H9 (cell line): ENCODE data around the gene PREX1. TPM values are rescaled to one million over a fixed set of nuclear protein-coding genes. Genes with fewer than 3 reads are reported as not detected.

Source experiments
- DNase-seq: peaks from one replicate; pipeline ENCODE4 v3.0.0-alpha.2; 2017
- H2AFZ ChIP-seq: one replicate; pipeline ENCODE4 v1.6.1; 2013; ENCODE audit warnings: mild to moderate bottlenecking, low read length, control low read depth, moderate library complexity
- H2AK5ac ChIP-seq: 2 replicates; pipeline ENCODE4 v1.6.1; 2013; ENCODE audit warnings: low read length, control low read depth, mixed read lengths; ENCODE audit not compliant: insufficient read length
- H2BK120ac ChIP-seq: one replicate; pipeline ENCODE4 v1.6.1; 2013; ENCODE audit warnings: low read depth, mild to moderate bottlenecking, low read length, control low read depth, inconsistent platforms; ENCODE audit not compliant: poor library complexity, severe bottlenecking
- H2BK12ac ChIP-seq: 2 replicates; pipeline ENCODE4 v1.6.1; 2013; ENCODE audit warnings: low read length, control low read depth, mixed read lengths, low read depth; ENCODE audit not compliant: insufficient read length
- H2BK15ac ChIP-seq: 2 replicates; pipeline ENCODE4 v1.6.1; 2013; ENCODE audit warnings: low read depth, low read length, control low read depth
- H2BK20ac ChIP-seq: one replicate; pipeline ENCODE4 v1.6.1; 2013; ENCODE audit warnings: low read depth, mild to moderate bottlenecking, low read length, control low read depth, inconsistent platforms; ENCODE audit not compliant: poor library complexity, severe bottlenecking
- H2BK5ac ChIP-seq: 2 replicates; pipeline ENCODE4 v1.6.1; 2013; ENCODE audit warnings: low read length, control low read depth, mixed read lengths; ENCODE audit not compliant: insufficient read length
- H3K14ac ChIP-seq: 2 replicates; pipeline ENCODE4 v1.6.1; 2013; ENCODE audit warnings: low read length, control low read depth; ENCODE audit not compliant: insufficient read depth
- H3K18ac ChIP-seq: 2 replicates; pipeline ENCODE4 v1.6.1; 2013; ENCODE audit warnings: low read depth, mild to moderate bottlenecking, mixed read lengths, low read length, control low read depth; ENCODE audit not compliant: insufficient read length
- H3K23ac ChIP-seq: 2 replicates; pipeline ENCODE4 v1.6.1; 2013; ENCODE audit warnings: low read length, control low read depth, mixed read lengths, low read depth; ENCODE audit not compliant: insufficient read length
- H3K23me2 ChIP-seq: 2 replicates; pipeline ENCODE4 v1.6.1; 2013; ENCODE audit warnings: low read depth, mild to moderate bottlenecking, mixed read lengths, low read length, control low read depth; ENCODE audit not compliant: insufficient read length, poor library complexity, severe bottlenecking
- H3K27ac ChIP-seq: 2 replicates; pipeline ENCODE4 v1.5.1; 2013; ENCODE audit warnings: low read length, control low read depth, mixed read lengths, low read depth; ENCODE audit not compliant: insufficient read length
- H3K27me3 ChIP-seq: 2 replicates; pipeline ENCODE4 v1.6.1; 2013; ENCODE audit warnings: low read length, control low read depth, inconsistent platforms; ENCODE audit not compliant: insufficient read depth
- H3K4ac ChIP-seq: 2 replicates; pipeline ENCODE4 v1.6.1; 2013; ENCODE audit warnings: low read depth, mild to moderate bottlenecking, control low read depth, inconsistent platforms, low read length, moderate library complexity
- H3K4me1 ChIP-seq: 2 replicates; pipeline ENCODE4 v1.6.1; 2013; ENCODE audit warnings: low read length, control low read depth, inconsistent platforms; ENCODE audit not compliant: insufficient read depth
- H3K4me2 ChIP-seq: 2 replicates; pipeline ENCODE4 v1.6.1; 2013; ENCODE audit warnings: low read length, control low read depth, mixed read lengths; ENCODE audit not compliant: insufficient read length, insufficient read depth
- H3K56ac ChIP-seq: 2 replicates; pipeline ENCODE4 v1.6.1; 2013; ENCODE audit warnings: low read depth, mild to moderate bottlenecking, mixed read lengths, low read length, control low read depth; ENCODE audit not compliant: insufficient read length
- H3K79me1 ChIP-seq: 2 replicates; pipeline ENCODE4 v1.6.1; 2013; ENCODE audit warnings: low read depth, mild to moderate bottlenecking, moderate library complexity, low read length, control low read depth, inconsistent platforms; ENCODE audit not compliant: insufficient read depth, poor library complexity, severe bottlenecking
- H3K79me2 ChIP-seq: 2 replicates; pipeline ENCODE4 v1.6.1; 2013; ENCODE audit warnings: low read length, control low read depth, inconsistent platforms; ENCODE audit not compliant: insufficient read depth
- H3K9ac ChIP-seq: 2 replicates; pipeline ENCODE4 v1.6.1; 2013; ENCODE audit warnings: low read length, control low read depth, mixed read lengths; ENCODE audit not compliant: insufficient read length; ENCODE audit errors: extremely low read depth
- H3K9me3 ChIP-seq: one replicate; pipeline ENCODE4 v1.6.1; 2013; ENCODE audit warnings: low read depth, low read length, inconsistent platforms; ENCODE audit not compliant: control insufficient read depth
- H3T11ph ChIP-seq: one replicate; pipeline ENCODE4 v1.6.1; 2013; ENCODE audit warnings: mild to moderate bottlenecking, low read length, control low read depth, inconsistent platforms
- H4K20me1 ChIP-seq: one replicate; pipeline ENCODE4 v1.6.1; 2013; ENCODE audit not compliant: control insufficient read depth, insufficient read length, insufficient read depth
- H4K5ac ChIP-seq: 2 replicates; pipeline ENCODE4 v1.6.1; 2013; ENCODE audit warnings: low read depth, mild to moderate bottlenecking, mixed read lengths, low read length, control low read depth; ENCODE audit not compliant: insufficient read length
- H4K8ac ChIP-seq: replicated peaks from 2 replicates; pipeline ENCODE4 v1.6.1; 2013; ENCODE audit warnings: low read length, control low read depth, mixed read lengths, low read depth; ENCODE audit not compliant: insufficient read length
- H4K91ac ChIP-seq: 2 replicates; pipeline ENCODE4 v1.6.1; 2013; ENCODE audit warnings: low read depth, mild to moderate bottlenecking, moderate library complexity, mixed read lengths, low read length, control low read depth; ENCODE audit not compliant: insufficient read length
- H3K27ac Mint-ChIP-seq, 3 experiments: 2 replicates in 2 of 3; 3 replicates in 1 of 3; pipeline ENCODE4 v1.8.0; 2020 to 2021; ENCODE audit warnings: mixed read lengths in 3 of 3, mild to moderate bottlenecking in 1 of 3, moderate library complexity in 1 of 3
- H3K27me3 Mint-ChIP-seq: 2 replicates; pipeline ENCODE4 v1.8.0; 2021; ENCODE audit warnings: low read depth, mild to moderate bottlenecking, moderate library complexity, mixed read lengths
- H3K36me3 Mint-ChIP-seq, 3 experiments: 2 replicates in 2 of 3; 3 replicates in 1 of 3; pipeline ENCODE4 v1.8.0; 2020 to 2021; ENCODE audit warnings: low read depth in 3 of 3, mixed read lengths in 3 of 3; ENCODE audit not compliant: insufficient read depth in 1 of 3
- H3K4me1 Mint-ChIP-seq, 2 experiments: 2 replicates each; pipeline ENCODE4 v1.8.0; 2020; ENCODE audit warnings: mixed read lengths in 2 of 2
- H3K4me3 Mint-ChIP-seq, 2 experiments: 2 replicates in 1 of 2; 3 replicates in 1 of 2; pipeline ENCODE4 v1.8.0; 2020 to 2021; ENCODE audit warnings: mild to moderate bottlenecking in 2 of 2, mixed read lengths in 2 of 2, moderate library complexity in 1 of 2
- H3K9me3 Mint-ChIP-seq, 2 experiments: 2 replicates in 1 of 2; 3 replicates in 1 of 2; pipeline ENCODE4 v1.8.0; 2020; ENCODE audit warnings: mild to moderate bottlenecking in 2 of 2, mixed read lengths in 2 of 2, moderate library complexity in 1 of 2
- CTCF ChIP-seq: fragments of 200-600 bp; sonication (generic); conservative IDR thresholded peaks from 3 replicates; pipeline ENCODE4 v1.8.0; 2021; ENCODE audit warnings: antibody characterized with exemption, mild to moderate bottlenecking
- WGBS: extraction: QIAGEN DNeasy Blood & Tissue Kit; methylation state at CpG from one replicate; pipeline ENCODE4 v1.1.7; 2013; ENCODE audit warnings: missing lambda C conversion rate, low lambda C conversion rate, mixed read lengths; ENCODE audit not compliant: insufficient read length; ENCODE audit errors: extremely low coverage; 5-methylcytosine and 5-hydroxymethylcytosine counted together
- total RNA-seq: library from RNA; stranded (reverse); gene quantifications from 2 replicates; pipeline ENCODE4 v1.2.1, GENCODE V29; 2021

PREX1 gene
- total RNA-seq, 1 experiment from 2014 or later, result 6.6 TPM

- Histone ChIP-seq H3K27me3 (no peaks in the 10 kb centered on the region), H2BK15ac (no peak overlapping the region), H2BK12ac (no peak overlapping the region), H3K18ac (no peak overlapping the region), H3T11ph (no peak overlapping the region), H4K5ac (no peak overlapping the region), H3K9ac (no peak overlapping the region), H3K79me2 (no peaks in the 10 kb centered on the region), H3K4ac (no peak overlapping the region), H3K14ac (no peak overlapping the region), H3K4me1 (peaks cover 3% of the 10 kb centered on the region; the same call in 1 of the 2 replicates), H2BK5ac (no peak overlapping the region), H3K27ac (no peak overlapping the region), H2AFZ (no peak overlapping the region), H4K8ac (no peak overlapping the region), H2BK120ac (no peak overlapping the region), H3K79me1 (no peaks in the 10 kb centered on the region), H2AK5ac (no peak overlapping the region), H4K20me1 (no peaks in the 10 kb centered on the region), H4K91ac (no peak overlapping the region), H3K56ac (no peak overlapping the region), H3K23ac (no peak overlapping the region), H3K9me3 (no peaks in the 10 kb centered on the region), H2BK20ac (no peak overlapping the region), H3K4me2 (no peak overlapping the region), H3K23me2 (no peaks in the 10 kb centered on the region)
- no peak for TF ChIP-seq CTCF
- H3K4me1 Mint-ChIP-seq, result peaks cover 10 to 11% of the 10 kb centered on the region in 2 experiments
- no peak for DNase-seq
- peaks cover 2% of the 10 kb centered on the region for H3K27me3 Mint-ChIP-seq
- no CpG with 5 or more reads among the region's 4 CpGs for WGBS
- no peak overlapping the region for H3K27ac Mint-ChIP-seq
- no peaks in the 10 kb centered on the region; a peak in 1 of 5 replicates for H3K9me3 Mint-ChIP-seq
- H3K36me3 Mint-ChIP-seq, result no peaks in the 10 kb centered on the region; a peak in 1 of 7 replicates
- no peak overlapping the region for H3K4me3 Mint-ChIP-seq
Observed at GRCh38 chr20:48855046-48855445, 27.2 kb upstream of the PREX1 start.
